GM15510 (cell line): Measurements from ENCODE around the gene SRI.

Source experiments
- POLR2A ChIP-seq: IDR thresholded peaks from 3 replicates; pipeline ENCODE4 v1.6.1; 2011; ENCODE audit warnings: borderline replicate concordance; ENCODE audit not compliant: insufficient read length; ENCODE audit errors: extremely low read depth

The SRI gene

GRCh38 chr7:88219781-88220747 lies at the start of gene SRI:
Gene SRI, minus strand, starts transcription at chr7:88220038. Its CDS starts 12 bp downstream, at chr7:88220026.
- TF ChIP-seq POLR2A: peak; percentile 90

GRCh38 chr7:88269586-88269985 lies 49.7 kb upstream of the SRI start:
- TF ChIP-seq POLR2A: no peak

- no peak for TF ChIP-seq POLR2A
Observed at GRCh38 chr7:88268858-88269257, 49.0 kb upstream of the SRI start.

- TF ChIP-seq POLR2A: no peak
Observed at GRCh38 chr7:88268051-88268450, 48.2 kb upstream of the SRI start.

GRCh38 chr7:88267421-88267820 lies 47.6 kb upstream of the SRI start:
- TF ChIP-seq POLR2A: no peak

GRCh38 chr7:88262562-88262961 lies 42.7 kb upstream of the SRI start:
- no peak for TF ChIP-seq POLR2A

- TF ChIP-seq POLR2A: no peak
Observed at GRCh38 chr7:88260719-88261118, 40.9 kb upstream of the SRI start.

GRCh38 chr7:88259656-88260380 lies 40.0 kb upstream of the SRI start:
- no peak for TF ChIP-seq POLR2A

- no peak for TF ChIP-seq POLR2A
Observed at GRCh38 chr7:88256906-88257305, 37.1 kb upstream of the SRI start.

- TF ChIP-seq POLR2A: no peak
Observed at GRCh38 chr7:88254721-88255424, 35.0 kb upstream of the SRI start.

GRCh38 chr7:88253640-88254039 lies 33.8 kb upstream of the SRI start:
- no peak for TF ChIP-seq POLR2A

GRCh38 chr7:88244258-88244657 lies 24.4 kb upstream of the SRI start:
- no peak for TF ChIP-seq POLR2A

- no peak for TF ChIP-seq POLR2A
Observed at GRCh38 chr7:88243345-88243909, 23.6 kb upstream of the SRI start.

- no peak for TF ChIP-seq POLR2A
Observed at GRCh38 chr7:88239852-88240251, 20.0 kb upstream of the SRI start.

- no peak for TF ChIP-seq POLR2A
Observed at GRCh38 chr7:88233828-88234227, 14.0 kb upstream of the SRI start.
